ENCODE results near the gene CAMTA1. TPM values are rescaled to one million over a fixed set of nuclear protein-coding genes. Genes with fewer than 3 reads are reported as not detected.

Gene CAMTA1
- total and polyA plus RNA-seq, 8 donors: 42.8 to 213 (median 118) TPM

DNA sequence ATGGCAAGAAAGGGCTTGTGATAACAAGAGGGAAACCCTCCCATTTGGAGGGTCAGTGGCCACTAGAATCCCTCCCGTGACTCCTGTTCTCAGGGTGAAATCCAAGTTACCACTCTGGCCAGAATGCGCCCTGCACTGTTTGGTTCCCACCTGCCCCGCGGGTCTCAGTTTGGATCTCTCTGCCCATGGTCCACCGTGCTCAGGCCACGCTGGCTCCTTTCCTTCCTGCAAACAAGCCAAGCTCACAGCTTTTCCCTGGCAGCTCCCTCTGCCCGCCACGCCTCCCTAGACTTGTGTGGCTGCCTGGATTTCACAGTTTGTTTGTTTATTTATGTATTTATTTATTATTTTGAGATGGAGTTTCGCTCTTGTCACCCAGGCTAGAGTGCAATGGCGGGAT, 806.3 kb downstream of the CAMTA1 start:
- no peak for TF ChIP-seq EP300 (IDR thresholded peaks at IDR 0.05)
- no peak for TF ChIP-seq POLR2AphosphoS5 (IDR thresholded peaks at IDR 0.05)
- TF ChIP-seq CTCF (IDR thresholded peaks at IDR 0.05): no peak
- TF ChIP-seq POLR2A (IDR thresholded peaks at IDR 0.05): no peak
- DNase-seq: peak in 1 of 2 donors; percentile 61
- H3K27me3 ChIP-seq: peaks cover 0 to 6% (median 0%) of the 10 kb centered on the region in 3 donors
- no peaks in the 10 kb centered on the region for H3K36me3 ChIP-seq
- peaks cover 2 to 19% (median 12%) of the 10 kb centered on the region in 4 donors for H3K4me1 ChIP-seq
- no peak overlapping the region for H3K27ac ChIP-seq
- intact Hi-C loops (cut with DNase I; ENCODE audit: low total_unique reads): no loop called here
- H3K4me3 ChIP-seq: no peak overlapping the region
- H3K9me3 ChIP-seq: no peaks in the 10 kb centered on the region
- WGBS, 5 donors: 36 to 69% (median 57%) methylated on average over 10 of the region's 10 CpGs

GRCh38 chr1:7592120-7592798, 807.0 kb downstream of the CAMTA1 start:
- peaks cover 0 to 6% (median 0%) of the 10 kb centered on the region in 3 donors for H3K27me3 ChIP-seq
- TF ChIP-seq POLR2AphosphoS5 (IDR thresholded peaks at IDR 0.05) (no peak), POLR2A (IDR thresholded peaks at IDR 0.05) (no peak), CTCF (IDR thresholded peaks at IDR 0.05) (no peak), EP300 (IDR thresholded peaks at IDR 0.05) (no peak)
- H3K27ac ChIP-seq: no peak overlapping the region
- no peak for DNase-seq
- no peaks in the 10 kb centered on the region for H3K36me3 ChIP-seq
- intact Hi-C loops (cut with DNase I; ENCODE audit: low total_unique reads): no loop called here
- 90 to 94% (median 92%) methylated on average over 14 of the region's 14 CpGs for WGBS, 5 donors
- no peaks in the 10 kb centered on the region for H3K9me3 ChIP-seq
- peaks cover 0 to 16% (median 9%) of the 10 kb centered on the region in 4 donors for H3K4me1 ChIP-seq
- H3K4me3 ChIP-seq: no peak overlapping the region

- peaks cover 0 to 3% (median 1%) of the 10 kb centered on the region in 4 donors for H3K9me3 ChIP-seq
- no peak for DNase-seq
- no peak overlapping the region for H3K4me3 ChIP-seq
Measured at GRCh38 chr1:7594002-7594713, 808.9 kb downstream of the CAMTA1 start.

More at GRCh38 chr1:7594002-7594713, 808.9 kb downstream of the CAMTA1 start:
- intact Hi-C loops (cut with DNase I; ENCODE audit: low total_unique reads): no loop called here
- H3K4me1 ChIP-seq: peaks cover 0 to 11% (median 7%) of the 10 kb centered on the region in 4 donors
- no peaks in the 10 kb centered on the region for H3K36me3 ChIP-seq
- H3K27ac ChIP-seq: no peak overlapping the region
- H3K27me3 ChIP-seq: no peaks in the 10 kb centered on the region
- WGBS, 5 donors: 59 to 72% (median 60%) methylated on average over 5 of the region's 5 CpGs
- TF ChIP-seq POLR2AphosphoS5 (IDR thresholded peaks at IDR 0.05) (no peak), CTCF (IDR thresholded peaks at IDR 0.05) (no peak), POLR2A (IDR thresholded peaks at IDR 0.05) (no peak), EP300 (IDR thresholded peaks at IDR 0.05) (no peak)

Data from stomach (tissue), 9 donors.